OCI-LY3 (cell line): ENCODE results near the gene PGM2.

ENCODE experiments used
- CTCF ChIP-seq: fragments of 200-600, 300-600 bp; sonication (generic); IDR thresholded peaks from 2 replicates; pipeline ENCODE4 v1.5.1; 2014; ENCODE audit warnings: antibody characterized with exemption, low read length, low read depth
- EZH2phosphoT487 ChIP-seq: fragments of 200-600 bp; shearing (Covaris generic); IDR thresholded peaks from 2 replicates; pipeline ENCODE4 v1.6.1; 2018; ENCODE audit warnings: antibody characterized with exemption, mixed run types, low read depth

GRCh38 chr4:37891260-37892159 is 65.0 kb downstream of the PGM2 start:
- TF ChIP-seq CTCF, result no peak
- TF ChIP-seq EZH2phosphoT487, result no peak
